SKM-1 treated with dmso at 0.1 percent for 144 hours (cell line): Measurements from ENCODE around the gene TSPAN15.

Source experiments
- DNase-seq: peaks from one replicate; lab custom pipeline; 2025; ENCODE audit not compliant: unreplicated experiment; lab: John Stamatoyannopoulos, UW

Gene TSPAN15

GRCh38 chr10:69416695-69417094 is 34.6 kb upstream of the TSPAN15 start, which contains the start of gene TACR2:
TSS of gene TACR2 (minus strand) at chr10:69416918. CDS start at chr10:69416323, 595 bp downstream.
- DNase-seq, result no peak

DNA sequence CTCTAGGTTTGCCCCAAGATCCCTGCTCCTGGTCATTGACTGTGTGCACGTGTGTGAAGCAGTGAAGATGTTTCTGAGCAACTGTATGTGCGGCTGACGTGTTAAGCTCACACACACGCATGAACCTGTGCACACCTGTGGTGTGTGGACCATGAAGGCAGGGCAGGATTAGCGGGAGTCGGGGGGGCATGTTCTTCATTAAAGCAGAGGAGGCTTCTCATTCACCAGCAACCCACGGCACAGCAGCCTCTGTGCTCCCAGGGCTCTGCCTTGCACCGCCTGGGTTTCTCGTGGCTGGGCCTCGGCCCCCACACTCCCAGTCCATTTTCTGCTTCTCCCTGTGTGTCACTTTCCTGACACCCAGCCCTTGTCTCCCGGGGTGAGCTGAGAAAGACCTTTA is 33.7 kb upstream of the TSPAN15 start:
- DNase-seq, result no peak

DNA sequence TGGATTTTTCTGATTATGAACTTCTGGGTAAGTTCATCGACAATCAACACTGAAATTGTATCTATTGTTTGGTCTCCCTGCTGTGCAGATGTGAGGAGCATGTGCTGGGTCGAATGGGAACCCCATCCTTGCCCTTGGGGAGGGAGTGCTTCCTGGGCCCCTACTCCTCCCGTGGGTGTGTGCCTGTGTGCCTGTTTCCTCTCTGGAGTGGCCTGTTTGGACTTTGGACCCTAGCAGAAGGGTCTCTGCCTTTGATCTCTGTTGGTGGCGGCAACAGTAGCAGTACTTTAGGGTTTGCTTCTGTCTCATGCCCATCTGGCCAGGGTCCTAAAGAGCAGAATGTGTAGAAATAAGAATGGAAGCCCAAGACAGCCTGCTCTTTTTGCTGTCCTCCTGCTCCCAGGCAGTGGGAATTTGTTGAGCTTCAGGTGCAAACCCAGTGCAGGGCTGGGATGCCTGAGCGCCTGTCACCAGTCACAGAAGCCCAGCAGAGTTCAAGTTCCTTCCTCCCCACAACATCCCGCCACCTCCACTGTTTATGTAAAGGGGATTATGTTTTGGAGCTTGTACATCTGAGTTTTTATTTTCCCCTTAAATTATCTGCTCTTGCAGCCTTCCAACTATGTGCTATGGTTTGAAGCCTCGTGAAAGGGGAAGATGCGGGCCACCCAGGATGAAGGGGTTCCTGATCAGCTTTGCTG is 33.1 kb upstream of the TSPAN15 start:
- no peak for DNase-seq

DNA sequence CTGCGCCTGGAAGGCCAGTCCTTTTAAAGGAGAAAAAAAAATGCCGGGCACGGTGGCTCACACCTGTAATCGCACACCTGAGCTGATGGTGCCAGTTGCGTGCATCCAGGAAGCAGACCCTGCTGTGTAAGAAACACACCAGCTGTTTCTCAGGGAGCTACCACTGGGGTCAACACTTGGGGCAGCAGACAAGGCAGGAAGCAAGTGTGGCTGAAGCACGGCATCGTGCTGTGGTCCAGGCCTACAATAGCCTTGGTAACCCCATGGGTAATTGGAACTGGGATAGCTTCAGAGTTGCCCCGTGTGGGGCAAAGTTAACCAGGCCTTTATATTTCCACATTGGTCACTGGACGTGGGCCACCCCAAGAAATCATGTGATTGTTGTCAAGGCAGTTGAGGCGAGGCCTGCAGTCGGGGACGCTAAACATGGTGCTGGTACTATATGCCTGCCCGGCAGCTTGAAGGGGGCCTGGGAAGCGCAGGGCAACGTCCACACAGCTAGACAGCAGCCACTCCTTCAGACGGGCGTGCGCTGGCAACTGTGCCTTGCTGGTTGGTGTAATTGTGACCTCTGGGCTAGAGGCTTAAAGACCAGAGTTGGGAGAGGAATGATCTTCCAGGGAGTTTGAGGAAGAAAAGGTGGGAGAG is 32.0 kb upstream of the TSPAN15 start:
- no peak for DNase-seq

GRCh38 chr10:69419744-69420126 is 31.5 kb upstream of the TSPAN15 start:
- DNase-seq, result no peak

DNA sequence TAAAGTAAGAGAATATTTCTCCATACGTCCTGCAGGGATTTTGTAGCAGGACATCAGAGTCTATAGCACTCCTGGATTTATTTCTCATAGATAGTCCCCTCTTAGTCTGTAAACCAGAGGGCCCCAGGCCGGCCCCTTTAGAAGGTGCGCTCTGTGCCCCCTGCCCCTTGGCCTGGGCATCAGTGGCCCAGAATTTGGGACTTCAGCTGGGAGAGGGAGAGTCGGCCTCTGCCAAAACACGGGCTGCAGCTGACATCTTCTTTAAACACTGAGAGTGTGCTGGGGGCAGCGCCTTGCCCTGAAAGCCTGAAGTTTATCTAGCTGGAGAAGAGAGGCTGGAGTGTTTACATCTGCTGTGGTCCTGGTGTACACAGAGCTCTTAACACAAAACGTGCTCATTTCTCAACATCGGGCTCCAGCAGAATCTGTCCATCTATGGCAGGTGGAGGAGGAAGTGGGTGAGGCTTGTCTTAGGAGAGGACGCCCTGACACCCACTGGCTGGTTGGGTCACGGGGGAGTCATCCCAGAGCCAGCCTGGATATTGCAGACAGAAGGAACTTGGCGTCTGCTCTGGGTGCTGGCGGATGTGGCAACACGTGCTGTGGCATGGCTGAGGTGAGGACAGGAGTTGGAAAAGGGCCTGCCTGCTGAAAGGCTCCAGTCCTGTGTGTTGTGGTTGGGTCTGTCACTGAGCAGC is 29.5 kb upstream of the TSPAN15 start:
- peak; percentile 88 for DNase-seq

- no peak for DNase-seq
Measured at GRCh38 chr10:69422676-69423075, 28.6 kb upstream of the TSPAN15 start.

GRCh38 chr10:69425041-69425440 is 26.2 kb upstream of the TSPAN15 start:
- DNase-seq, result no peak

DNA sequence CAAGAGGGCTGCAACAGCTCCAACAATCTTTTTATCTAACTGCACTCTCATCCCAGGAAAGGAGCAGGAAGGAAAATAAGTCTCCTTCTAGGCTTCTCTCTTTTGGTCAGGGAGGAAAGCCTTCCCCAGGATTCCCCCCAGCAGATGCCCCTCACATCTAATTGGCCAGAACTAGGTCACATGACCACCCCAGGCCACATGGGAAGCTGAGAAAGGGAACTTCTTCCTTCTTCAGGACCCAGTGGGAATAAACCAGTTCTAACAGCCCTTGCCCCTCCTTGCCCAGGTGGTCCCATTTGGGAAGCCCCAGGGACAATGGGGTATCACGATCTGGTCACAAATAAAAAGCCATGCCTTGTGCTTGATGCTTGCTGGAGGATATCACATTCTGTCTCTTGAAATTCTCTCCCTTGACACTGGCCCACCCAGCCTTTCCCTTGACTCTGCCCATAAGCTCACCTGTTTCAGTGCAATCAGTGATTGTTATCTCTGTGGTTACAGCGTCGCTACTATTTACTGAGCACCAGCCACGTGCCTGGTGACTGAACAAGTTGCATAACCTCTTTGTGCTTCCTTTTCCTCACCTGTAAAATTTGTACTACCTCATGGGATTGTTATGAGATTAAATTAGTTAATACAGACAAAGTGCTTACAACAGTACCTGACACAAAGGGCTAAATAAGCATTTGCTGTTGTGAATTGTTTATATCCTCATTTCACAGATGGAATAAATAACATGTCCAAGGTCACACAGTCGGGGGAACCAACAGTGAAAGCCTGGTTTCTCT is 25.6 kb upstream of the TSPAN15 start:
- no peak for DNase-seq

- no peak for DNase-seq
Measured at GRCh38 chr10:69426376-69426727, 24.9 kb upstream of the TSPAN15 start.

DNA sequence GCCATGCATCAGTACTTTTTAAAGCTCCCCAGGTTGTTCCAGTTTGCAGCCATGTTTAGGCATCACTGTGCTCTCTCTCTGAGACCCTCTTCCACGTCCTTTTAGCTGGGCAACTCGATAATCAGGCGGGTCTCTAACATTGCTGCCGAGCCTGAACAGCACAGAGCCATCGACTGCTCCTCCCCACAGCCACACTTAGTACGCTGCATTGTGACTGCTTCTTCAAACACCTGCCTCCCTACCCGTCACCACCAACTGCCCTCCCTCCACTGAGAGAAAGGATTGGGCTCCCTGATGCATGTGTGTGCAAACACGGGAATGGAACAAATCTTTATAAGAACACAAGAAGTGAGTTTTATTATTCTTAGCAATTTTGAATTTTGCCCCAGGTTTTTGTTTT is 23.1 kb upstream of the TSPAN15 start:
- no peak for DNase-seq

- DNase-seq, result no peak
Measured at GRCh38 chr10:69434169-69434568, 17.1 kb upstream of the TSPAN15 start.

DNA sequence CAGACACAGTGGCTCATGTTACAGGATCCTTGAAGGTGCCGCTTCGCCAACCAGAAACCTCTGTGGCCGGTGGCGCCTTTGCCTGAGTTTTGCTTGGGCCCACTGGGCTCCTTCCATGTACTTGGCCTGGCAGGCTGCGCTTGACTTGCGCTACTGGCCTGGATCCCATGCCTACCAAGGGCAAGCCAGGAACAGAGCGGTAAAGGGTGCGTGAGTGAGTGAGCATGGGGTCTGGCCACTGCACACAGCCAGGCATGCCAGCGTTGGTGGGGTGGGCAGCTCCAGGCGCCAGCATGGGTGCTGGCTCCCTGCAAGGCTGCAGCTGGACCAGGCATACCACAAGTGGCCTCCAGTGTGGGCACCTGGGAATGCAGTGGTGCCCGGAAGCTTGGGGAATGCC is 16.3 kb upstream of the TSPAN15 start:
- DNase-seq, result no peak

DNA sequence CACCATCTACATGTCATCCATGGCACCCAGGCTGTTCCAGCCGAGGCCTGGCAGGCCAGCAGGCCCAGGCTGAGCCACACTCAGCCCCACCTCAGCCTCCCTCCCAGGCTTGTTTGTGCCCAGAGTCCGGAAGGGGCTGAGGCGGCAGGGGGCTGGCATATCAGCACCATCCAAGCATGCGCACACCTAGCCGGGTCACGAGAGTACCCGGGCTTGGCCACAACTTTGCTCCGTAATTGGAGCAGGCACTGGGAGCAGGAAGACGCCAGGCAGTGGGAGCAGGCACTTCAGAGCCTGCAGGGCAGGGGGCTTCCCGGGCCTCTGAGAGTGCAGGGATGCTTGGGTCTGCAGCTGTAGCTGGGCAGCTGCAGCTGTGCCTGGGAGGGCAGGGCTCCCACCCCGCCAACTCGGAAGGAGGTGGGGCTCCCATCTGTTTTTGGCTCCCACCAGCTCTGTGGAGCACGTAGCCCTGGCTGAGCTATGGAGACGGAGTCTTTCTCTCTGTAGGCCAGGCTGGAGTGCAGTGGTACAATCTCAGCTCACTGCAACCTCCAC is 15.2 kb upstream of the TSPAN15 start:
- no peak for DNase-seq

- no peak for DNase-seq
Measured at GRCh38 chr10:69437321-69438259, 13.7 kb upstream of the TSPAN15 start.

DNA sequence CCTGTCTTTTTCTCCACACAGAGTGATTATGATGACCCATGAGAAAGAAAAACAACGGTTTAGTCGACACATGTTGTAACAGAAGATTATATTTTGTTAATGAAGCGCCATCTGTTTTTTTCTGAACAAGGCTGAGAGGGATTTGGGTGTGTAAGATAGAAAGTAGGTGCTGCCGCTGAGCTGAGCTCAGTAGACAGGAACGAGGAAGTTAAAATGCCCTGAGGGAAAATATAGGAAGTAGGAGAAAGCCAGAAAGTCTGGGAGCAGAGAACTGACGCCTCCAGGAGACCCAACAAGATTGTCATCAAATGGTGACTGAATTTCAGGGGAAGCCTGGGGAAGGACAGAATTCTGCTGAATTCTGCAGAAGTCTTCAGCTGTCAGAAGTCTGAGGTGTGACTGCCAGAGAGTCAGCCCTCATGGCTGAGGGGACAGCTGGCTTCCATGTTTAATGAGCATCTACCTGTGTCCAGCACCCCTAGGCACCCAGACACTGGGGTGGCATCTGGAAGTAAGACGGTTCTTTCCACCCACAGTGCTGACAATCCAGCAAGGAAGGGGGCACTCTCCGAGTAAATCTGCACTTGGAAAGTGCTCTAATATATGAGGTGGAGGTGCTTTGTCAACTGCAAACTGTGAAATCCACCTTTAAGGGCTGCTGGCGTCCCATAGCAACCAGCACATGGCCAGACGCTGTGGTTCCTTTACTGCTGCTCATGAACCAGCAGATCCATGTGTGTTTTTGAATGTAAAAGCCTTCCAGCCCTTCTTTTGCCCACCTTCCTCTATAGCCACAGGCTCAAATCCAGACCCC is 12.5 kb upstream of the TSPAN15 start:
- peak; percentile 28 for DNase-seq

DNA sequence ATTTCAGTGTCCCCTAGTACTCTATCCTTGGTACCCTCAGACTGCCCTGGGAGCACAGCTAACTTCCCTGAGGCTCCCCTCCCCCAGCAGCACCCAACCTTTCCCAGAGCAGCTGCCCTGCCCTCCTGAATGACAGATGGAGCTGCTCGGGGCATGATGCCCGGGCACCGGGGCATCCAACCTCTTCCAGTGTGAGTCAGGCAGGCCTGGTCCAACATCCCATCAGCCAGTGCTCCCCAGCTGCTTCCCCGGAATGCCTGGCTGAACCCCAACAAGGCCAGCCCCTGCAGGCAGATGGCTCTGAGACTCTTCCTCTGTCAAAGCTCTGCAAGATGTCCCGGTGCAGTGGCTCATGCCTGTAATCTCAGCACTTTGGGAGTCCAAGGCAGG is 11.9 kb upstream of the TSPAN15 start:
- no peak for DNase-seq

DNA sequence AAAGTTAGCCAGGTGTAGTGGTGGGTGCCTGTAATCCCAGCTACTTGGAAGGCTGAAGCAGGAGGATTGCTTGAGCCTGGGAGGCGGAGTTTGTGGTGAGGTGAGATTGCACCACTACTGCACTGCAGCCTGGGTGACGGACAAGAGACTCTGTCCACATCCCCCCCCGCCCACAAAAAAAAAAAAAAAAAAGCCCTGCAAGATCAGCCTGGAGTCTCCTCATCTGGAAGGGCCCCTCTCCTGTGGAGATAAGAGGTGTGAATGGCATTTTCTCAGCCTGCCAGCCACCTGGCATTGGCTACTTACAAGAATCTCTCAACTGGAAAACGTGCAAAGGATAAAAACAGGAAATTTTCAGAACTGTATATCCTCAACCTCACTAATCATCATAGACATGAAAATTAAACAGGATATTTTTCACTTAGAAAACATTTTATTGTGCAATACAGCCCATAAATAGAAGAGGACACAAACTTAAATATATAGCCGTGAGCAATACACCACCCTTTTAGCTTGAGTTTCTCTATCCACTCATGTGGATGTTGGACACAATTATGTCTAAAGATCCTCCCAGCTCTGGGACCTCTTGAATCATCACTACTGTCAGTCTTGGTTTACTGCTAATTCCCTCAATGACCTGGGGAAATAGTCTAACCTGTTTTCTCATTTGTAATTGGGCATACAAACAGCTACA is 11.3 kb upstream of the TSPAN15 start:
- DNase-seq, result peak; percentile 84

DNA sequence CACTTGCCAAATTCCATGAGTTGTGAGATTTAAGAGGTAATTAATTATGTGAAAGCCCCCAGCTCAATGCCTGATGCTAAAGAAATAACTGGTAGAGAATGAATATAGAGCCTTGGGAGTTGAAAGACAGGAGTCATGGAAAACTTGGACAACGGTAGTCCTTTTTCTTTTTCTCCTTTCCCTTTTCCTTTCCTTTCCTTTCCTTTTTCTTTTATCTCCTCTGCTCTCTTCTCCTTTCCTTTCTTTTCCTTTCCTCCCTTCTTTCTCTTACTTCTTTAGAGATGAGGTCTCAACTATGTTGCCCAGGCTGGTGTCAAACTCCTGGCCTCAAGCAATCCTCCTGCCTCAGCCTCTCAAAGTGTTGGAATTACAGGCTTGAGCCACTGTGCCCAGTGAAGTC is 7.9 kb upstream of the TSPAN15 start:
- no peak for DNase-seq
